Peyer's patch (tissue), 4 donors: ENCODE measurements around the gene CRELD2. TPM values are rescaled to one million over a fixed set of nuclear protein-coding genes. Genes with fewer than 3 reads are reported as not detected.

Source experiments
- DNase-seq, 3 donors: peaks; one replicate each; pipeline ENCODE4 v3.0.0-alpha.2; 2017 to 2019
- H3K27ac ChIP-seq, 4 donors: fragments of 200-600 bp; sonication (generic); one replicate each; pipeline ENCODE4 v1.5.1; 2016 to 2019
- H3K27me3 ChIP-seq, 2 donors: fragments of 200-600 bp; sonication (generic); one replicate each; pipeline ENCODE4 v1.5.1; 2019
- H3K36me3 ChIP-seq, 3 donors: fragments of 200-600 bp; sonication (generic); one replicate each; pipeline ENCODE4 v1.5.1; 2016 to 2019
- H3K4me1 ChIP-seq, 4 donors: fragments of 200-600 bp; sonication (generic); one replicate each; pipeline ENCODE4 v1.5.1; 2016 to 2019
- H3K4me3 ChIP-seq, 4 donors: fragments of 200-600 bp; sonication (generic); 1 replicate in 3 of 4; 2 replicates in 1 of 4; pipeline ENCODE4 v1.5.1; 2016 to 2019; ENCODE audit warnings: mild to moderate bottlenecking in 1 of 4
- H3K9me3 ChIP-seq, 4 donors: fragments of 200-600 bp; sonication (generic); one replicate each; pipeline ENCODE4 v1.5.1; 2016 to 2019; ENCODE audit warnings: mild to moderate bottlenecking in 1 of 4
- CTCF ChIP-seq, 6 experiments: fragments of 450-650 bp in 4 of 6; fragments of 200-600 bp in 2 of 6; sonication (generic) in 1 of 6; IDR thresholded peaks; one replicate each; pipeline ENCODE4 v1.5.1; 2017 to 2019; ENCODE audit warnings: antibody characterized with exemption in 6 of 6, mild to moderate bottlenecking in 3 of 6, moderate library complexity in 1 of 6
- POLR2A ChIP-seq, 2 donors: fragments of 450-650 bp; IDR thresholded peaks; one replicate each; pipeline ENCODE4 v1.5.1; 2017; ENCODE audit warnings: antibody characterized with exemption in 2 of 2, mild to moderate bottlenecking in 2 of 2, moderate library complexity in 2 of 2
- total RNA-seq, 4 donors: library from RNA; depleted of rRNA; stranded (reverse); fragments of >200 nt; gene quantifications; one replicate each; pipeline ENCODE4 v1.1.0, GENCODE V29; 2016

The CRELD2 gene
- total RNA-seq, 4 donors from 2014 or later: 33.3 to 52.0 (median 41.1) TPM

GRCh38 chr22:49881856-49882255, 36.6 kb upstream of the CRELD2 start:
- H3K4me3 ChIP-seq: no peak overlapping the region
- peaks cover 0 to 30% (median 0%) of the 10 kb centered on the region in 3 donors for H3K36me3 ChIP-seq
- no peak overlapping the region for H3K27ac ChIP-seq
- DNase-seq: no peak
- no peaks in the 10 kb centered on the region for H3K27me3 ChIP-seq
- no peaks in the 10 kb centered on the region for H3K4me1 ChIP-seq
- TF ChIP-seq CTCF (IDR thresholded peaks at IDR 0.05): no peak
- no peak for TF ChIP-seq POLR2A (IDR thresholded peaks at IDR 0.05)
- H3K9me3 ChIP-seq: no peaks in the 10 kb centered on the region

GRCh38 chr22:49882519-49883293, 35.7 kb upstream of the CRELD2 start:
- H3K4me1 ChIP-seq: no peaks in the 10 kb centered on the region
- no peaks in the 10 kb centered on the region for H3K9me3 ChIP-seq
- TF ChIP-seq POLR2A (IDR thresholded peaks at IDR 0.05): no peak
- no peak for TF ChIP-seq CTCF (IDR thresholded peaks at IDR 0.05)
- H3K27me3 ChIP-seq: no peaks in the 10 kb centered on the region
- peaks cover 0 to 31% (median 0%) of the 10 kb centered on the region in 3 donors for H3K36me3 ChIP-seq
- no peak overlapping the region for H3K27ac ChIP-seq
- no peak for DNase-seq
- H3K4me3 ChIP-seq: no peak overlapping the region

- Histone ChIP-seq H3K4me3 (no peak overlapping the region), H3K9me3 (no peaks in the 10 kb centered on the region), H3K36me3 (peaks cover 0 to 31% (median 0%) of the 10 kb centered on the region in 3 donors), H3K4me1 (no peaks in the 10 kb centered on the region), H3K27me3 (no peaks in the 10 kb centered on the region), H3K27ac (no peak overlapping the region)
- no peak for DNase-seq
- TF ChIP-seq POLR2A (IDR thresholded peaks at IDR 0.05): no peak
- no peak for TF ChIP-seq CTCF (IDR thresholded peaks at IDR 0.05)
Observed at GRCh38 chr22:49883294-49883640, 35.2 kb upstream of the CRELD2 start.

GRCh38 chr22:49884075-49884474, 34.4 kb upstream of the CRELD2 start:
- H3K4me3 ChIP-seq: no peak overlapping the region
- H3K27me3 ChIP-seq: no peaks in the 10 kb centered on the region
- no peaks in the 10 kb centered on the region for H3K4me1 ChIP-seq
- TF ChIP-seq CTCF (IDR thresholded peaks at IDR 0.05) (no peak), POLR2A (IDR thresholded peaks at IDR 0.05) (no peak)
- DNase-seq: no peak
- no peaks in the 10 kb centered on the region for H3K9me3 ChIP-seq
- H3K36me3 ChIP-seq: peaks cover 0 to 38% (median 0%) of the 10 kb centered on the region in 3 donors
- H3K27ac ChIP-seq: no peak overlapping the region

- Histone ChIP-seq H3K9me3 (no peaks in the 10 kb centered on the region), H3K4me3 (no peak overlapping the region), H3K36me3 (peaks cover 0 to 40% (median 0%) of the 10 kb centered on the region in 3 donors), H3K4me1 (no peaks in the 10 kb centered on the region), H3K27me3 (no peaks in the 10 kb centered on the region), H3K27ac (no peak overlapping the region)
- no peak for DNase-seq
- TF ChIP-seq CTCF (IDR thresholded peaks at IDR 0.05) (no peak), POLR2A (IDR thresholded peaks at IDR 0.05) (no peak)
Observed at GRCh38 chr22:49884503-49885260, 33.8 kb upstream of the CRELD2 start.
